Trophoblast cell (in vitro differentiated cells and primary cell): Measurements from ENCODE around the gene RNF224.

ENCODE experiments used
- DNase-seq, 2 donors: peaks; one replicate each; pipeline ENCODE4 v3.0.0-alpha.2; 2016
- H2AFZ ChIP-seq: 2 replicates; pipeline ENCODE4 v1.6.1; 2013; ENCODE audit warnings: low read length, moderate library complexity, mild to moderate bottlenecking; ENCODE audit not compliant: insufficient read depth, poor library complexity
- H2AK5ac ChIP-seq: 2 replicates; pipeline ENCODE4 v1.6.1; 2013; ENCODE audit warnings: mild to moderate bottlenecking, low read length
- H2BK120ac ChIP-seq: 2 replicates; pipeline ENCODE4 v1.6.1; 2013; ENCODE audit warnings: low read length, mild to moderate bottlenecking, moderate library complexity; ENCODE audit not compliant: insufficient read depth, poor library complexity
- H2BK12ac ChIP-seq: 2 replicates; pipeline ENCODE4 v1.6.1; 2013; ENCODE audit warnings: mild to moderate bottlenecking, low read length, moderate library complexity
- H2BK5ac ChIP-seq: 2 replicates; pipeline ENCODE4 v1.6.1; 2013; ENCODE audit warnings: low read length, low read depth, moderate library complexity, mild to moderate bottlenecking; ENCODE audit not compliant: poor library complexity
- H3K14ac ChIP-seq: 2 replicates; pipeline ENCODE4 v1.6.1; 2013; ENCODE audit warnings: mild to moderate bottlenecking, low read length
- H3K18ac ChIP-seq: 2 replicates; pipeline ENCODE4 v1.6.1; 2013; ENCODE audit warnings: mild to moderate bottlenecking, low read length
- H3K23ac ChIP-seq: 2 replicates; pipeline ENCODE4 v1.6.1; 2013; ENCODE audit warnings: low read length
- H3K27ac ChIP-seq: 2 replicates; pipeline ENCODE4 v1.5.1; 2013; ENCODE audit warnings: low read depth, mild to moderate bottlenecking, inconsistent platforms, low read length, moderate library complexity
- H3K27me3 ChIP-seq: 2 replicates; pipeline ENCODE4 v1.6.1; 2013; ENCODE audit warnings: inconsistent platforms, mild to moderate bottlenecking, low read length, moderate library complexity; ENCODE audit not compliant: insufficient read depth
- H3K36me3 ChIP-seq, 2 experiments: 1 replicate in 1 of 2; 2 replicates in 1 of 2; pipeline ENCODE4 v1.6.1; 2013; ENCODE audit warnings: low read length in 2 of 2, mild to moderate bottlenecking in 2 of 2, moderate library complexity in 1 of 2; ENCODE audit not compliant: insufficient read depth in 2 of 2, control insufficient read depth in 1 of 2
- H3K4ac ChIP-seq: 2 replicates; pipeline ENCODE4 v1.6.1; 2013; ENCODE audit warnings: low read depth, mild to moderate bottlenecking, low read length, moderate library complexity
- H3K4me1 ChIP-seq, 2 experiments: 1 replicate in 1 of 2; 2 replicates in 1 of 2; pipeline ENCODE4 v1.6.1; 2013; ENCODE audit warnings: low read length in 2 of 2, mild to moderate bottlenecking in 2 of 2, moderate library complexity in 1 of 2; ENCODE audit not compliant: insufficient read depth in 2 of 2, control insufficient read depth in 1 of 2
- H3K4me2 ChIP-seq: 2 replicates; pipeline ENCODE4 v1.6.1; 2013; ENCODE audit warnings: inconsistent platforms, mild to moderate bottlenecking, low read length, moderate library complexity
- H3K4me3 ChIP-seq: 2 replicates; pipeline ENCODE4 v1.5.1; 2013; ENCODE audit warnings: mild to moderate bottlenecking, low read depth, low read length, inconsistent platforms
- H3K79me1 ChIP-seq: one replicate; pipeline ENCODE4 v1.6.1; 2013; ENCODE audit warnings: low read length
- H3K79me2 ChIP-seq: 2 replicates; pipeline ENCODE4 v1.6.1; 2013; ENCODE audit warnings: low read length, mild to moderate bottlenecking; ENCODE audit not compliant: control insufficient read depth, insufficient read depth, poor library complexity
- H3K9ac ChIP-seq: 2 replicates; pipeline ENCODE4 v1.6.1; 2013; ENCODE audit warnings: mild to moderate bottlenecking, low read length
- H3K9me3 ChIP-seq: 2 replicates; pipeline ENCODE4 v1.6.1; 2013; ENCODE audit warnings: low read depth, mild to moderate bottlenecking, control low read depth, inconsistent platforms, low read length; ENCODE audit not compliant: insufficient read depth
- H4K12ac ChIP-seq: 2 replicates; pipeline ENCODE4 v1.6.1; 2013; ENCODE audit warnings: low read depth, mild to moderate bottlenecking, low read length, moderate library complexity
- H4K8ac ChIP-seq: 2 replicates; pipeline ENCODE4 v1.6.1; 2013; ENCODE audit warnings: low read depth, mild to moderate bottlenecking, low read length, moderate library complexity
- H4K91ac ChIP-seq: one replicate; pipeline ENCODE4 v1.6.1; 2013; ENCODE audit warnings: low read depth, mild to moderate bottlenecking, low read length, moderate library complexity
- WGBS: extraction: QIAGEN DNeasy Blood & Tissue Kit; methylation state at CpG from one replicate; pipeline ENCODE4 v1.1.7; 2013; ENCODE audit warnings: missing lambda C conversion rate; ENCODE audit not compliant: insufficient read length, insufficient coverage; ENCODE audit errors: extremely low coverage; 5-methylcytosine and 5-hydroxymethylcytosine counted together

RNF224 gene

GRCh38 chr9:137191245-137191644 lies 36.1 kb upstream of the RNF224 start:
- Histone ChIP-seq H2BK120ac (no peak overlapping the region), H3K4ac (no peak overlapping the region), H3K27ac (no peak overlapping the region), H3K36me3 (peaks cover 34 to 39% of the 10 kb centered on the region in 2 experiments), H3K23ac (no peak overlapping the region), H4K8ac (no peak overlapping the region), H3K9ac (no peak overlapping the region), H3K4me1 (peaks cover 17 to 18% of the 10 kb centered on the region in 2 experiments), H3K27me3 (no peaks in the 10 kb centered on the region), H2BK5ac (no peak overlapping the region), H3K9me3 (no peaks in the 10 kb centered on the region), H3K14ac (no peak overlapping the region), H3K4me2 (no peak overlapping the region), H4K12ac (no peak overlapping the region), H4K91ac (no peak overlapping the region), H3K79me2 (peaks cover 8% of the 10 kb centered on the region), H3K79me1 (peaks cover 5% of the 10 kb centered on the region), H3K4me3 (no peak overlapping the region), H3K18ac (no peak overlapping the region), H2BK12ac (no peak overlapping the region), H2AFZ (no peak overlapping the region), H2AK5ac (no peak overlapping the region)
- no CpG with 5 or more reads among the region's 3 CpGs for WGBS
- no peak for DNase-seq

DNA sequence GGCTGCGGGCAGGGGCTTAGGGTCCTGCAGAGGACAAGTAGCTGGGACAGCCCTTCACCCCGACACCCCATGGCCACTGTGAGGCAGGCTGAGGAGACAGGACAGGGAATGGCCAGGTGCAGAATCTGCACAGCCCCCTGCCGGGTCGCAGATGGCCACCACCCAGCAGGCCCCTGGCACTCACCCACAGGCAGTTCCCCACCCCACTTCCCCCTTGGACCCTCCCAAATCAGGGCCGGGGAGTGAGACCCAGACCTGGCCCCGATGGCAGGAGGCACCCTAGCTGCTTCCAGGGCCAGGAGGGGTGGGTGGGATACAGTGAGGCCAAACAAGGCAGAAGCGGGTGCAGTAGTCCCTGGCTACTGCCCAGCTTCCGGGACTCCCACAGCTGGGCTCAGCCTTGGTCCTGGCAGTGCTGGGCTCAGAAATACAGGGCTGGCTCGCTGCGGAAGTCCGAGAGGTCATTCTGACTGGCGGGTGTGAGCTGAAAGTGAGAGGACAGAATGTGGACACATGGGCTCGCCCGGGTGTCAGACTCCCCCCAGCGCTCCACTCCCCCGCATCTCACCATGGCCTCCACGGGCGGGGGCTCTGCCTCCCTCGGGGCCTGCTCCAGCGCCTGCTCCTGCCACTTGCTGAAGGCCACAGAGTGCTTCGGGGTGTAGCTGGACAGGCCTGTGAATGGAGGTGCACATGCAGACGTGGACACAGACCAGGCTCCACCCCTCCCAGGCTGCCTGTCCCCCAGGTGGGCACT lies 35.4 kb upstream of the RNF224 start:
- H4K12ac ChIP-seq: no peak overlapping the region
- H3K9ac ChIP-seq: no peak overlapping the region
- H2AFZ ChIP-seq: no peak overlapping the region
- H3K4me3 ChIP-seq: no peak overlapping the region
- H2BK120ac ChIP-seq: no peak overlapping the region
- H3K18ac ChIP-seq: no peak overlapping the region
- H3K4me1 ChIP-seq: peaks cover 17 to 18% of the 10 kb centered on the region in 2 experiments
- no CpG with 5 or more reads among the region's 22 CpGs for WGBS
- H2BK5ac ChIP-seq: no peak overlapping the region
- H3K79me2 ChIP-seq: peaks cover 8% of the 10 kb centered on the region
- H3K14ac ChIP-seq: no peak overlapping the region
- H3K9me3 ChIP-seq: no peaks in the 10 kb centered on the region
- no peaks in the 10 kb centered on the region for H3K27me3 ChIP-seq
- no peak overlapping the region for H3K4ac ChIP-seq
- no peak overlapping the region for H3K4me2 ChIP-seq
- H3K23ac ChIP-seq: no peak overlapping the region
- H3K36me3 ChIP-seq: peaks cover 29 to 34% of the 10 kb centered on the region in 2 experiments
- no peak overlapping the region for H4K91ac ChIP-seq
- no peak overlapping the region for H4K8ac ChIP-seq
- H2BK12ac ChIP-seq: no peak overlapping the region
- H3K27ac ChIP-seq: no peak overlapping the region
- H2AK5ac ChIP-seq: no peak overlapping the region
- no peak for DNase-seq
- H3K79me1 ChIP-seq: peaks cover 5% of the 10 kb centered on the region

- no peak overlapping the region for H4K12ac ChIP-seq
- no peak overlapping the region for H4K8ac ChIP-seq
- no peak overlapping the region for H3K4me2 ChIP-seq
- no peak overlapping the region for H3K23ac ChIP-seq
- peaks cover 8% of the 10 kb centered on the region for H3K79me2 ChIP-seq
- no CpG with 5 or more reads among the region's 10 CpGs for WGBS
- H3K4me1 ChIP-seq: peaks cover 13 to 15% of the 10 kb centered on the region in 2 experiments
- H3K27me3 ChIP-seq: no peaks in the 10 kb centered on the region
- no peak overlapping the region for H3K4ac ChIP-seq
- no peak overlapping the region for H3K18ac ChIP-seq
- no peak overlapping the region for H2AK5ac ChIP-seq
- no peak overlapping the region for H3K14ac ChIP-seq
- H3K9me3 ChIP-seq: no peaks in the 10 kb centered on the region
- H2BK5ac ChIP-seq: no peak overlapping the region
- no peak overlapping the region for H3K9ac ChIP-seq
- no peak overlapping the region for H4K91ac ChIP-seq
- no peak overlapping the region for H2BK120ac ChIP-seq
- no peak for DNase-seq
- H2AFZ ChIP-seq: no peak overlapping the region
- peaks cover 27 to 32% of the 10 kb centered on the region in 2 experiments for H3K36me3 ChIP-seq
- no peak overlapping the region for H3K4me3 ChIP-seq
- no peak overlapping the region for H3K27ac ChIP-seq
- H3K79me1 ChIP-seq: peaks cover 5% of the 10 kb centered on the region
- H2BK12ac ChIP-seq: no peak overlapping the region
These were observed 34.9 kb upstream of the RNF224 start for GRCh38 chr9:137192448-137192780.

DNA sequence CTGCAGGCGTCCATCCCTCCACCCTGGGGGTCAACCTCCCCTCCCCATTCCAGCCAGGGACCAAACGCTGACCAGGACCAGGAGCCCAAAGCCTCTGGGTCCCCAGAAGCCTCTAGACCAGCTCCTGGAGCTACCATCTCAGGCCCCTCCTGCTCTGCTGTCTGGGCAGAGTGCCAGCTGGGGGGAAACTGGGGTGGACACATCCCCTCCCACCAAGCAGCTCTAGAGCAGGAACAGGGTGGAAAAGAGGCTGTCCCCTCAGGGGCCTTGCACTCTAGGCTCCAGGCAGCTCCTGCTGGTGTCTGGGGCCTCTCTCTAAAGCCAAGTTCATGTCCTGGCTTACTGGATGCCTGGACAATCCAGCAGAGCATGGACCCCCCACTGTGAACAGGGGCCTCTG lies 34.4 kb upstream of the RNF224 start:
- Histone ChIP-seq H3K4ac (no peak overlapping the region), H3K27ac (no peak overlapping the region), H3K27me3 (no peaks in the 10 kb centered on the region), H3K23ac (no peak overlapping the region), H3K9me3 (no peaks in the 10 kb centered on the region), H2AFZ (no peak overlapping the region), H3K18ac (no peak overlapping the region), H2BK5ac (no peak overlapping the region), H3K9ac (no peak overlapping the region), H3K4me2 (no peak overlapping the region), H2BK12ac (no peak overlapping the region), H4K8ac (no peak overlapping the region), H3K14ac (no peak overlapping the region), H3K79me2 (peaks cover 8% of the 10 kb centered on the region), H2AK5ac (no peak overlapping the region), H2BK120ac (no peak overlapping the region), H3K36me3 (peaks cover 27 to 31% of the 10 kb centered on the region in 2 experiments), H4K91ac (no peak overlapping the region), H3K4me3 (no peak overlapping the region), H3K4me1 (peaks cover 9 to 15% of the 10 kb centered on the region in 2 experiments), H4K12ac (no peak overlapping the region), H3K79me1 (peaks cover 5% of the 10 kb centered on the region)
- whole genome bisulfite sequencing: no CpG with 5 or more reads among the region's 2 CpGs
- DNase-seq: no peak
